ENCODE data around the gene TBXAS1.

The TBXAS1 gene

GRCh38 chr7:139950881-139951525 is 121.9 kb downstream of the TBXAS1 start:
- Histone ChIP-seq H3K4me1 (ENCODE audit: control insufficient read depth, insufficient read depth, low read length) (no peaks in the 10 kb centered on the region), H3K9ac (ENCODE audit: low read length) (no peak overlapping the region)
- DNase-seq (ENCODE audit: low read depth) = no peak

GRCh38 chr7:139953229-139953628 is 124.2 kb downstream of the TBXAS1 start:
- H3K27me3 ChIP-seq (replicated peaks; ENCODE audit: control insufficient read depth, insufficient read depth, low read length) = peaks cover 15% of the 10 kb centered on the region
- no peaks in the 10 kb centered on the region for H3K36me3 ChIP-seq (ENCODE audit: control insufficient read depth, insufficient read depth, low read length, severe bottlenecking)
- no peaks in the 10 kb centered on the region for H3K4me1 ChIP-seq (ENCODE audit: control insufficient read depth, insufficient read depth, low read length)
- H3K4me3 ChIP-seq (ENCODE audit: low read length) = no peak overlapping the region
- no peak for DNase-seq (ENCODE audit: low read depth)
- peaks cover 2% of the 10 kb centered on the region for H3K9me3 ChIP-seq (ENCODE audit: control insufficient read depth, low read length)
- H3K9ac ChIP-seq (ENCODE audit: low read length) = no peak overlapping the region

More at GRCh38 chr7:139950881-139951525, 121.9 kb downstream of the TBXAS1 start:
- Histone ChIP-seq H3K36me3 (ENCODE audit: control insufficient read depth, insufficient read depth, low read length, severe bottlenecking) (no peaks in the 10 kb centered on the region), H3K4me3 (ENCODE audit: low read length) (no peak overlapping the region), H3K9me3 (ENCODE audit: control insufficient read depth, low read length) (peaks cover 9% of the 10 kb centered on the region), H3K27me3 (replicated peaks; ENCODE audit: control insufficient read depth, insufficient read depth, low read length) (peaks cover 12% of the 10 kb centered on the region)

- no peak overlapping the region for H3K4me3 ChIP-seq (ENCODE audit: low read length)
- no peaks in the 10 kb centered on the region for H3K36me3 ChIP-seq (ENCODE audit: control insufficient read depth, insufficient read depth, low read length, severe bottlenecking)
- no peak for DNase-seq (ENCODE audit: low read depth)
- H3K27me3 ChIP-seq (replicated peaks; ENCODE audit: control insufficient read depth, insufficient read depth, low read length) = peaks cover 12% of the 10 kb centered on the region
- H3K9ac ChIP-seq (ENCODE audit: low read length) = no peak overlapping the region
- H3K9me3 ChIP-seq (ENCODE audit: control insufficient read depth, low read length) = no peaks in the 10 kb centered on the region
- no peaks in the 10 kb centered on the region for H3K4me1 ChIP-seq (ENCODE audit: control insufficient read depth, insufficient read depth, low read length)
These were observed 126.2 kb downstream of the TBXAS1 start for GRCh38 chr7:139955109-139955820.

GRCh38 chr7:139958599-139959284 is 129.7 kb downstream of the TBXAS1 start:
- no peaks in the 10 kb centered on the region for H3K4me1 ChIP-seq (ENCODE audit: control insufficient read depth, insufficient read depth, low read length)
- peaks cover 3% of the 10 kb centered on the region for H3K27me3 ChIP-seq (replicated peaks; ENCODE audit: control insufficient read depth, insufficient read depth, low read length)
- no peaks in the 10 kb centered on the region for H3K9me3 ChIP-seq (ENCODE audit: control insufficient read depth, low read length)
- no peak overlapping the region for H3K9ac ChIP-seq (ENCODE audit: low read length)
- no peak overlapping the region for H3K4me3 ChIP-seq (ENCODE audit: low read length)
- no peaks in the 10 kb centered on the region for H3K36me3 ChIP-seq (ENCODE audit: control insufficient read depth, insufficient read depth, low read length, severe bottlenecking)
- peak; percentile 47 for DNase-seq (ENCODE audit: low read depth)

DNA sequence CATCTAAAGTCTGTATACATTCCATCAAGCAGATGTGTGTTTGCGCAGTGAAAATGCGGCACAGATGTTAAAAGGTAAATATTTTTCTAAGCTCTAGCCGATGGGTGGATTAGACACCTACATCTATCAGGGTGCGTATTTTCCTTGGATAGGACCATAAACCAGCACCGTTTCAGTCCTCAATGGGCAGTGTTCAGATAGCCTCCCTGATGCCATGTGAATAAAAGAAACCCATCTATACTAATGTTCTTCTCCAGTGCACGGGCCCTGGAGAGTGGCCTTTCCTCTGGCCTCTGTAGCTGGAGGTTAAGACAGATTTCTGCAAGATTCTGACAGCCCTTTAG is 130.2 kb downstream of the TBXAS1 start:
- no peak for DNase-seq (ENCODE audit: low read depth)

GRCh38 chr7:139959718-139960117 is 130.7 kb downstream of the TBXAS1 start:
- Histone ChIP-seq H3K27me3 (replicated peaks; ENCODE audit: control insufficient read depth, insufficient read depth, low read length) (peaks cover 3% of the 10 kb centered on the region), H3K36me3 (ENCODE audit: control insufficient read depth, insufficient read depth, low read length, severe bottlenecking) (no peaks in the 10 kb centered on the region), H3K9me3 (ENCODE audit: control insufficient read depth, low read length) (no peaks in the 10 kb centered on the region), H3K4me1 (ENCODE audit: control insufficient read depth, insufficient read depth, low read length) (no peaks in the 10 kb centered on the region), H3K4me3 (ENCODE audit: low read length) (no peak overlapping the region), H3K9ac (ENCODE audit: low read length) (no peak overlapping the region)
- DNase-seq (ENCODE audit: low read depth) = no peak

More for the DNA sequence above, 130.2 kb downstream of the TBXAS1 start:
- Histone ChIP-seq H3K36me3 (ENCODE audit: control insufficient read depth, insufficient read depth, low read length, severe bottlenecking) (no peaks in the 10 kb centered on the region), H3K27me3 (replicated peaks; ENCODE audit: control insufficient read depth, insufficient read depth, low read length) (peaks cover 3% of the 10 kb centered on the region), H3K4me1 (ENCODE audit: control insufficient read depth, insufficient read depth, low read length) (no peaks in the 10 kb centered on the region), H3K4me3 (ENCODE audit: low read length) (no peak overlapping the region), H3K9me3 (ENCODE audit: control insufficient read depth, low read length) (no peaks in the 10 kb centered on the region), H3K9ac (ENCODE audit: low read length) (no peak overlapping the region)

DNA sequence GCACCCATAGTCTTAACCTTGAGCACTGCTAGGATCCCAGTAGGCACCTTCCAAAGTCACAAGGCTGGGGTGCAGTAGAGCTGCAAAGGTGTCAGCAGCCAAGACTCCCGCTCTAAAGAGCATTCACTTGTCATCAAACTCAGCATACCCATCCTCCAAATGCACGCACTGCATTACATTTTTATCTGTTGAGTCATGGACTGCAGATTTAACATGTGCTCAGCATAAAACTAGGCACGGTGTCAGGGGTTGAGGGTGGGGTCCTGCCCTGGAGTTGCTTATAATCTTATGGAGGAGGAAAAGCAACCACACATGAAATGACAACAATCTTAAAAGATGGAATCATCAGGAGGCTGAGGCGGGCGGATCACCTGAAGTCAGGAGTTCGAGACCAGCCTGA is 131.1 kb downstream of the TBXAS1 start:
- Histone ChIP-seq H3K27me3 (replicated peaks; ENCODE audit: control insufficient read depth, insufficient read depth, low read length) (peaks cover 3% of the 10 kb centered on the region), H3K4me3 (ENCODE audit: low read length) (no peak overlapping the region), H3K9ac (ENCODE audit: low read length) (no peak overlapping the region), H3K36me3 (ENCODE audit: control insufficient read depth, insufficient read depth, low read length, severe bottlenecking) (no peaks in the 10 kb centered on the region), H3K9me3 (ENCODE audit: control insufficient read depth, low read length) (no peaks in the 10 kb centered on the region), H3K4me1 (ENCODE audit: control insufficient read depth, insufficient read depth, low read length) (no peaks in the 10 kb centered on the region)
- DNase-seq (ENCODE audit: low read depth) = no peak

GRCh38 chr7:139965942-139966628 is 137.0 kb downstream of the TBXAS1 start:
- H3K4me1 ChIP-seq (ENCODE audit: control insufficient read depth, insufficient read depth, low read length) = peaks cover 3% of the 10 kb centered on the region
- no peaks in the 10 kb centered on the region for H3K9me3 ChIP-seq (ENCODE audit: control insufficient read depth, low read length)
- no peak for DNase-seq (ENCODE audit: low read depth)
- H3K27me3 ChIP-seq (replicated peaks; ENCODE audit: control insufficient read depth, insufficient read depth, low read length) = peaks cover 15% of the 10 kb centered on the region
- H3K9ac ChIP-seq (ENCODE audit: low read length) = no peak overlapping the region
- H3K36me3 ChIP-seq (ENCODE audit: control insufficient read depth, insufficient read depth, low read length, severe bottlenecking) = no peaks in the 10 kb centered on the region
- H3K4me3 ChIP-seq (ENCODE audit: low read length) = no peak overlapping the region

DNA sequence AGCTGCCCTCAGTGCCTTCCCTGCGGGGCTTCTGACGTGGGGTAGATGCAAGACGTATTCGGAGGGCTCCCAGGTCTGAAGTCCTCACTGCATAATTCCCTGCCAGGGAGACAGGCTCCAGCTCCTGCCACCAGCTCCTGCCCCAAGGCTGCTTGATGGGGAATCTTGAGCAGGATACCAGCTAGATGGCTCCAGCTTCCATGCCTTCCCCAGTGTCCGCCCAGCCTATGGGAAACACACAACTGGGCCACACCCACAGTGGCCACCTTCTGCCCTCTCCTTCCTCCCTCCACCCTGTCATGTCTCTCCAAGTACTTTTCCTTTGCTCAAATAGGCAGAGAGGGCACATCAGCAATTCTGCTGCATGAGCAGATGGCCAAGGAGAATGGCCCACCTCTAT is 137.9 kb downstream of the TBXAS1 start:
- Histone ChIP-seq H3K36me3 (ENCODE audit: control insufficient read depth, insufficient read depth, low read length, severe bottlenecking) (no peaks in the 10 kb centered on the region), H3K4me3 (ENCODE audit: low read length) (no peak overlapping the region), H3K4me1 (ENCODE audit: control insufficient read depth, insufficient read depth, low read length) (peaks cover 3% of the 10 kb centered on the region), H3K9me3 (ENCODE audit: control insufficient read depth, low read length) (no peaks in the 10 kb centered on the region), H3K27me3 (replicated peaks; ENCODE audit: control insufficient read depth, insufficient read depth, low read length) (peaks cover 22% of the 10 kb centered on the region), H3K9ac (ENCODE audit: low read length) (no peak overlapping the region)
- DNase-seq (ENCODE audit: low read depth) = no peak

DNA sequence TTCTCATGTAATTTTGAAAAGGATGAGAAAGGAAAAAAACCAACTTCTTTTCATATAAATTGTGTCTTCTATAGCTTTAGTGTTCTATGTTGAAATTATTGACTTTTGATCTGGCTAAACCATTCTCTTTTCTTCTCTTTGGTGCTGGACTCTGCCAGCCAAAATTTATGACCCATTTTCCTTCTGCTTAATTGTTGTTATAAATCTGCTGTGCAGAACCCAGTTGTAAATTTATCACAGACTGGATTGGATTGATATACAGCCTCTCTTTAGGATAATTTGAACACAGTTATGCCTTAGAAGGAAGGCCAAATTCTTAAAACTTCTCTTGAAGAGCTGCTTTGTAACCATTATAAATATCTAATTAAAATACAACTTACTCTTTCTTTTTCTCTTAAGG is 139.9 kb downstream of the TBXAS1 start:
- H3K9me3 ChIP-seq (ENCODE audit: control insufficient read depth, low read length) = no peaks in the 10 kb centered on the region
- no peak overlapping the region for H3K4me3 ChIP-seq (ENCODE audit: low read length)
- no peak overlapping the region for H3K9ac ChIP-seq (ENCODE audit: low read length)
- H3K27me3 ChIP-seq (replicated peaks; ENCODE audit: control insufficient read depth, insufficient read depth, low read length) = peaks cover 32% of the 10 kb centered on the region
- DNase-seq (ENCODE audit: low read depth) = no peak
- peaks cover 3% of the 10 kb centered on the region for H3K4me1 ChIP-seq (ENCODE audit: control insufficient read depth, insufficient read depth, low read length)
- no peaks in the 10 kb centered on the region for H3K36me3 ChIP-seq (ENCODE audit: control insufficient read depth, insufficient read depth, low read length, severe bottlenecking)

- H3K4me1 ChIP-seq (ENCODE audit: control insufficient read depth, insufficient read depth, low read length) = peaks cover 3% of the 10 kb centered on the region
These were observed 143.0 kb downstream of the TBXAS1 start for GRCh38 chr7:139972029-139972428.

More at GRCh38 chr7:139972029-139972428, 143.0 kb downstream of the TBXAS1 start:
- H3K4me3 ChIP-seq (ENCODE audit: low read length) = no peak overlapping the region
- no peak for DNase-seq (ENCODE audit: low read depth)
- H3K27me3 ChIP-seq (replicated peaks; ENCODE audit: control insufficient read depth, insufficient read depth, low read length) = peaks cover 46% of the 10 kb centered on the region
- no peaks in the 10 kb centered on the region for H3K9me3 ChIP-seq (ENCODE audit: control insufficient read depth, low read length)
- no peak overlapping the region for H3K9ac ChIP-seq (ENCODE audit: low read length)
- no peaks in the 10 kb centered on the region for H3K36me3 ChIP-seq (ENCODE audit: control insufficient read depth, insufficient read depth, low read length, severe bottlenecking)

Data from adipocyte (in vitro differentiated cells).